KMS-11 (cell line): Measurements from ENCODE around the gene RBP7.

ENCODE experiments used
- H2AFZ ChIP-seq: fragments of 200-600 bp; sonication (generic); 2 replicates; pipeline ENCODE4 v1.6.1; 2016; ENCODE audit warnings: antibody characterized with exemption, mixed run types, low read depth
- H3K27ac ChIP-seq: fragments of 200-600 bp; sonication (generic); 2 replicates; pipeline ENCODE4 v1.6.1; 2016; ENCODE audit warnings: mild to moderate bottlenecking, mixed run types
- H3K27me3 ChIP-seq: fragments of 200-600 bp; sonication (generic); 2 replicates; pipeline ENCODE4 v1.6.1; 2017; ENCODE audit warnings: mild to moderate bottlenecking, low read depth, mixed run types, moderate library complexity; ENCODE audit not compliant: insufficient read depth
- H3K36me3 ChIP-seq: fragments of 200-600 bp; sonication (generic); 2 replicates; pipeline ENCODE4 v1.6.1; 2017; ENCODE audit warnings: mild to moderate bottlenecking, mixed run types; ENCODE audit not compliant: insufficient read depth
- H3K4me1 ChIP-seq: fragments of 200-600 bp; sonication (generic); 2 replicates; pipeline ENCODE4 v1.6.1; 2016; ENCODE audit warnings: mild to moderate bottlenecking, low read depth, mixed run types; ENCODE audit not compliant: poor library complexity, severe bottlenecking
- H3K4me2 ChIP-seq: fragments of 200-600 bp; sonication (generic); 2 replicates; pipeline ENCODE4 v1.7.0; 2016; ENCODE audit warnings: mild to moderate bottlenecking, mixed run types
- H3K4me3 ChIP-seq: fragments of 200-600 bp; sonication (generic); IDR thresholded peaks from 2 replicates; pipeline ENCODE4 v1.6.1; 2017; ENCODE audit warnings: low read depth, low read length, mixed read lengths; ENCODE audit not compliant: insufficient read depth
- H3K79me2 ChIP-seq: fragments of 200-600 bp; sonication (generic); 2 replicates; pipeline ENCODE4 v1.6.1; 2016; ENCODE audit warnings: low read depth, mixed run types; ENCODE audit not compliant: insufficient read depth
- H3K9ac ChIP-seq: fragments of 200-600 bp; sonication (generic); 2 replicates; pipeline ENCODE4 v1.6.1; 2016; ENCODE audit warnings: mild to moderate bottlenecking, mixed run types
- H4K20me1 ChIP-seq: fragments of 200-600 bp; sonication (generic); 2 replicates; pipeline ENCODE4 v1.6.1; 2016; ENCODE audit warnings: mild to moderate bottlenecking, mixed run types; ENCODE audit not compliant: insufficient read depth
- TF ChIP-seq, protein P1 (sequence below): fragments of 200-600 bp; sonication (generic); conservative IDR thresholded peaks from 2 replicates; pipeline ENCODE4 v1.6.1; 2017; ENCODE audit warnings: low read depth, mild to moderate bottlenecking, antibody characterized with exemption, low read length, moderate library complexity, mixed read lengths

The RBP7 gene

DNA sequence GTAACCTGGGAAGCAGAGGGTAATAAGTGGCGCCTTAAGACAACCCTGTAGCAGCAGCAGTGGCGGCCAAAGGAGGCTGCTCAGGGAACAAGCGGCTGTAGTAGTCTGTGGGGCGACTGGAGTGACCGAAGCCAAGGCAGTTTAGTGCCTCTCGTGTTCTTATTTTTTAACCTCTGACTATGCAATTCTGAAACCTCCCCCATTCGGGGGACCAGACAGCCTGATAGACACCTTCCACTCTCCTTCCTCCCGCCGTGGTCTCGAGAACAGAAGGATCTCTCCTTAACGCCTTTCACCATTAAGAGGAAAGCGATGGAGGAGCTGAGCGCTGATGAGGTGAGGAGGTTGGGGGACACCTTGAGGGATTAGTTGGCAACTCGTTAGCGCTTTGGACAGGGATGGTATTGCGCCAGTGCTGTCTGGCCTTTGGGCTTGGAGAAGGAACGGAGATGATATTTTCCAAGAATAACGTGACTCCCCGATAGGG lies 36.4 kb downstream of the RBP7 start:
- peaks cover 4% of the 10 kb centered on the region; the same call in 1 of the 2 replicates for H4K20me1 ChIP-seq
- peaks cover 54% of the 10 kb centered on the region for H3K79me2 ChIP-seq
- H3K36me3 ChIP-seq: no peaks in the 10 kb centered on the region
- peak overlapping the region; percentile 92 for H3K27ac ChIP-seq
- H3K9ac ChIP-seq: peak overlapping the region; percentile 92
- peak overlapping the region; percentile 86 for H2AFZ ChIP-seq
- H3K4me2 ChIP-seq: peak overlapping the region; percentile 94
- peaks cover 53% of the 10 kb centered on the region for H3K4me1 ChIP-seq
- TF ChIP-seq, protein P1, sequence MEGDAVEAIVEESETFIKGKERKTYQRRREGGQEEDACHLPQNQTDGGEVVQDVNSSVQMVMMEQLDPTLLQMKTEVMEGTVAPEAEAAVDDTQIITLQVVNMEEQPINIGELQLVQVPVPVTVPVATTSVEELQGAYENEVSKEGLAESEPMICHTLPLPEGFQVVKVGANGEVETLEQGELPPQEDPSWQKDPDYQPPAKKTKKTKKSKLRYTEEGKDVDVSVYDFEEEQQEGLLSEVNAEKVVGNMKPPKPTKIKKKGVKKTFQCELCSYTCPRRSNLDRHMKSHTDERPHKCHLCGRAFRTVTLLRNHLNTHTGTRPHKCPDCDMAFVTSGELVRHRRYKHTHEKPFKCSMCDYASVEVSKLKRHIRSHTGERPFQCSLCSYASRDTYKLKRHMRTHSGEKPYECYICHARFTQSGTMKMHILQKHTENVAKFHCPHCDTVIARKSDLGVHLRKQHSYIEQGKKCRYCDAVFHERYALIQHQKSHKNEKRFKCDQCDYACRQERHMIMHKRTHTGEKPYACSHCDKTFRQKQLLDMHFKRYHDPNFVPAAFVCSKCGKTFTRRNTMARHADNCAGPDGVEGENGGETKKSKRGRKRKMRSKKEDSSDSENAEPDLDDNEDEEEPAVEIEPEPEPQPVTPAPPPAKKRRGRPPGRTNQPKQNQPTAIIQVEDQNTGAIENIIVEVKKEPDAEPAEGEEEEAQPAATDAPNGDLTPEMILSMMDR: no peak
- no peaks in the 10 kb centered on the region for H3K27me3 ChIP-seq
- H3K4me3 ChIP-seq: peak overlapping the region; percentile 98

DNA sequence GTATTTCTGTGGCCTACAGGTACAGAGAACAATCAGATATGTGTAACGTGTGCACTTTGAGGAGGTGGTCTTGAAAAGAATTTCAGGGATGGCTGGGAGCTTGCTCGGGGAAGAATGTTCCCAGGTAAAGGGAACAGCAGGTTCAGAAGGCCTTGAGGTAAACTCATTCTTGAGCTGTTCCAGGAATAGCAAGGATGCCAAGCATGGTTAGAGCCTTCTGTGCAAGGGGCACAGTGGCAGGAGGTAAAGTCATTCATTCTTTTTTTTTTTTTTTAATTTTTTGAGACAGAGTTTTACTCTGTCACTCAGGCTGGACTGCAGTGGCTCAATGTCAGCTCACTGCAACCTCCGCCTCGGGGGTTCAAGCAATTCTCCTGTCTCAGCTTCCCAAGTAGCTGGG lies 45.7 kb downstream of the RBP7 start:
- Histone ChIP-seq H2AFZ (no peak overlapping the region), H3K79me2 (peaks cover 86% of the 10 kb centered on the region)

DNA sequence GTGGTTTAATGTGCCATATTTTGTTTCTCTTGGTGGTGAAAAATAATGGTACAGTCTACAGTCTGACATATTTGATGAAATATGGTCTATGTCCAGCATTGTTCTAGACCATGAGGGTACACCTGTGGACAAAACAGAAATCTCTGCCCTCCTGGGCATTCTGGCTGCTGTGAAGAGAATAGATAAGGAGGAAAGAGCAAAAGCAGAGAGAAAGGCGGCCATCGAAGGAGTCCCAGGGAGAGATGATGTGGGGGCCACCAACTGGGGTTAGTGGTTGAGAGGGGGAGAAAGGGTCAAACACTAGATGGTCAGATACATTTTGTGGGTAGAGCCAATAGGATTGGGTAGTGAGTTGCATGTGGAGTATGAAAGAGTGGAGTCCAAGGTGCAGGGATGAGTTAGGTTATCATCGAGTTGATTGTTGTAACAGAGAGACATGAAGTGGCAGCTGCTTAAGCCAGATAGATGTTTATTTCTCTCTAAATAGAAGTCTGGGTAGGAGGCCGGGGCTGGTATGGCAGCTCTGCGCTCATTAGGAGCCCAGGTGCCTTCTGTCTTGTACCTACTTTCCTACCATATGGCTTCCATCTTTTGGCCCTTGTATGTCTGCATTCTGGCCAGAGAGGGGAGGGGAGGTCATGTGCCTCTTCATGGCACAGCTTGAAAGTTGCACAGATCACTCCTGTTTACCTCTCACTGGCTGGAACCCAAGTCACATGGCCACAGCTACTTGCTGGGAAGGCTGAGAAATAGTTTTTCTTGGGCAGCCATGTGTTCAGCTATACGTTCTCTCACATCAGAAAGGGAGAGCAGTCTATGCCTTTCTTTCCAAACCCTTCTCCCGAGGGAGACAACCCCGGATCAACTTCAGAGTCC lies 48.7 kb downstream of the RBP7 start:
- Histone ChIP-seq H2AFZ (no peak overlapping the region), H3K27me3 (no peaks in the 10 kb centered on the region), H3K79me2 (peaks cover 82% of the 10 kb centered on the region), H3K4me3 (no peak overlapping the region), H3K4me2 (no peak overlapping the region), H3K27ac (no peak overlapping the region), H3K4me1 (peaks cover 15% of the 10 kb centered on the region), H4K20me1 (no peaks in the 10 kb centered on the region; the same call in 1 of the 2 replicates), H3K9ac (no peak overlapping the region), H3K36me3 (no peaks in the 10 kb centered on the region; the same call in 1 of the 2 replicates)
- TF ChIP-seq, protein P1: no peak

More for the DNA sequence above, 45.7 kb downstream of the RBP7 start:
- no peaks in the 10 kb centered on the region; the same call in 1 of the 2 replicates for H4K20me1 ChIP-seq
- no peak overlapping the region for H3K4me2 ChIP-seq
- H3K4me1 ChIP-seq: peaks cover 34% of the 10 kb centered on the region
- H3K9ac ChIP-seq: no peak overlapping the region
- no peak overlapping the region for H3K27ac ChIP-seq
- H3K4me3 ChIP-seq: no peak overlapping the region
- no peaks in the 10 kb centered on the region for H3K27me3 ChIP-seq
- H3K36me3 ChIP-seq: no peaks in the 10 kb centered on the region; the same call in 1 of the 2 replicates
- TF ChIP-seq, protein P1: no peak

DNA sequence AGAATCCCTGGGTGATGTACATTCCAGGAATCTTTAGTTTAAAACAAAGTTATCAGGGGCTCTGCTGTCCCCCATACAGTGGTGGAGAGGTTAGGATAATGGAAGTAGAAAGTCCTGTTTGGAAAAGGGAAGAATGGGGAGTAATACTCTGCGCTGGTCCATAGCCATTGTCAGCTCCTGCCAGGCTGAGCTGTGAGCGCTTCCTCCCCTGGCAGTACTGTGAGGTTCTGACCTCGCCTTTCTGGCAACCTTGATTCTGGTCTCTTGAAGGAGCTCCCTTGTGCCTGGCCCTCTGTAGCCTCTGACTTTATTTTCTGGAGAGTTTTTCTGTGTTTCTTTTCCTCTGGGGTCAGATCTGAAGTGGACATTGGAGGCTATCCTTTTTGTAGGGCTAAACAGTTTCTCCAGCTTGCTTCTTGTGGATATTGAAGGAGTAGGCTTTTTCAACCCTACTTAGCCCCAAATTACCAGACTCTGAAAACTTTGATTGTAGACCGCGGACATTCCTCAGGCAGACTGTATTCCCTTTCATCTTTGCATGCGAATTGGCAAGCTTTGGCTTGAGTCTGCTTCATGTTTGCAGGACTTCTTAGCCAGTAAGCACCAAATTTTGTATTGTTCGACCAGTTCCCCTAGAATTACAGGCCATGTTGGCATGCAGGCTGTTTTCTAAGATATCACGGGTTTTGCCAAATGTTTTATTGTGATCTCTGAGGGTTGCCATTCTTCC lies 49.5 kb downstream of the RBP7 start:
- Histone ChIP-seq H3K79me2 (peaks cover 81% of the 10 kb centered on the region), H2AFZ (no peak overlapping the region), H3K9ac (no peak overlapping the region), H3K27ac (no peak overlapping the region), H3K4me2 (no peak overlapping the region), H3K27me3 (no peaks in the 10 kb centered on the region), H3K4me1 (peaks cover 15% of the 10 kb centered on the region), H3K36me3 (no peaks in the 10 kb centered on the region; the same call in 1 of the 2 replicates), H4K20me1 (no peaks in the 10 kb centered on the region; the same call in 1 of the 2 replicates), H3K4me3 (no peak overlapping the region)
- TF ChIP-seq, protein P1: no peak
